Fibroblast of peridontal ligament (primary cell): Measurements from ENCODE around the gene SLC2A2.
A peak's percentile ranks its signal among the peaks of the same experiment; 100 is the strongest.
"Not testable (repeated sequence)": the region's sequence is repeated elsewhere in the genome, so short reads cannot be mapped to it uniquely, and the experiment has no call there.

Experiments
- DNase-seq: peaks from one replicate; pipeline ENCODE4 v3.0.0-alpha.2; 2010; ENCODE audit errors: extremely low read depth

Gene SLC2A2

GRCh38 chr3:170988378-170988777 lies 38.1 kb downstream of the SLC2A2 start:
- DNase-seq, result no peak

GRCh38 chr3:170985304-170985703 lies 41.2 kb downstream of the SLC2A2 start:
- no peak for DNase-seq

- DNase-seq, result no peak
Observed at GRCh38 chr3:170982733-170983132, 43.8 kb downstream of the SLC2A2 start.

- no peak for DNase-seq
Observed at GRCh38 chr3:170980399-170980798, 46.1 kb downstream of the SLC2A2 start.

GRCh38 chr3:170977949-170978745 lies 48.4 kb downstream of the SLC2A2 start:
- DNase-seq, result peak; percentile 80

- DNase-seq, result peak; percentile 14
Observed at GRCh38 chr3:170976190-170976519, 50.4 kb downstream of the SLC2A2 start.

- no peak for DNase-seq
Observed at GRCh38 chr3:170975283-170976189, 51.0 kb downstream of the SLC2A2 start.

GRCh38 chr3:170974872-170975271 lies 51.6 kb downstream of the SLC2A2 start:
- DNase-seq, result no peak

- not testable (repeated sequence) for DNase-seq
Observed at GRCh38 chr3:170972917-170973316, 53.6 kb downstream of the SLC2A2 start.

GRCh38 chr3:170967126-170967525 lies 59.4 kb downstream of the SLC2A2 start:
- no peak for DNase-seq

- no peak for DNase-seq
Observed at GRCh38 chr3:170966495-170966894, 60.0 kb downstream of the SLC2A2 start.

- no peak for DNase-seq
Observed at GRCh38 chr3:170962411-170962810, 64.1 kb downstream of the SLC2A2 start.

- peak; percentile 79 for DNase-seq
Observed at GRCh38 chr3:170961616-170962400, 64.7 kb downstream of the SLC2A2 start.

- no peak for DNase-seq
Observed at GRCh38 chr3:170959457-170959856, 67.1 kb downstream of the SLC2A2 start.

GRCh38 chr3:170956647-170957046 lies 69.9 kb downstream of the SLC2A2 start:
- DNase-seq, result no peak

GRCh38 chr3:170953736-170954135 lies 72.8 kb downstream of the SLC2A2 start:
- DNase-seq, result no peak

GRCh38 chr3:170953229-170953628 lies 73.3 kb downstream of the SLC2A2 start:
- no peak for DNase-seq

- no peak for DNase-seq
Observed at GRCh38 chr3:170949211-170949610, 77.3 kb downstream of the SLC2A2 start.

- no peak for DNase-seq
Observed at GRCh38 chr3:170947018-170947769, 79.3 kb downstream of the SLC2A2 start.
